Stimulated activated CD4-positive, alpha-beta T cell treated with anti-CD3 and anti-CD28 coated beads, Interleukin-2, amount 100 ng/mL, for 24 hours (primary cell): ENCODE measurements around the gene COX17.
A peak's percentile ranks its signal among the peaks of the same experiment; 100 is the strongest.
"Not testable (repeated sequence)": the region's sequence is repeated elsewhere in the genome, so short reads cannot be mapped to it uniquely, and the experiment has no call there.

Experiments
- DNase-seq, 2 donors: peaks; one replicate each; pipeline ENCODE4 v3.0.0-alpha.2; 2020

COX17 gene

GRCh38 chr3:119676771-119677640 lies at the start of gene COX17:
TSS of gene COX17 (minus strand) at chr3:119677406. CDS start at chr3:119677310, 96 bp downstream.
- peak; percentile 92 to 94 for DNase-seq

- no peak for DNase-seq
Measured at GRCh38 chr3:119726909-119727308, 49.7 kb upstream of the COX17 start.

- no peak for DNase-seq
Measured at GRCh38 chr3:119723022-119723421, 45.8 kb upstream of the COX17 start.

- no peak for DNase-seq
Measured at GRCh38 chr3:119717520-119717919, 40.3 kb upstream of the COX17 start.

- no peak for DNase-seq
Measured at GRCh38 chr3:119716998-119717397, 39.8 kb upstream of the COX17 start.

GRCh38 chr3:119715105-119715504 lies 37.9 kb upstream of the COX17 start:
- no peak for DNase-seq

GRCh38 chr3:119703820-119704531 lies 26.8 kb upstream of the COX17 start:
- no peak for DNase-seq

- DNase-seq = peak; percentile 84 to 88
Measured at GRCh38 chr3:119702530-119703527, 25.6 kb upstream of the COX17 start, which contains the start of gene CFAP91. TSS of gene CFAP91 (plus strand) at chr3:119703022. CDS start at chr3:119703099, 77 bp downstream.

GRCh38 chr3:119700920-119701734 lies 23.9 kb upstream of the COX17 start:
- DNase-seq = no peak

GRCh38 chr3:119700269-119700919 lies 23.2 kb upstream of the COX17 start:
- peak in 1 of 2 donors; percentile 44 for DNase-seq

- no peak for DNase-seq
Measured at GRCh38 chr3:119697394-119697793, 20.2 kb upstream of the COX17 start.

- DNase-seq = no peak
Measured at GRCh38 chr3:119695480-119695879, 18.3 kb upstream of the COX17 start.

- no peak for DNase-seq
Measured at GRCh38 chr3:119690043-119690656, 12.9 kb upstream of the COX17 start.

GRCh38 chr3:119683421-119683820 lies 6.2 kb upstream of the COX17 start:
- no peak for DNase-seq

- no peak for DNase-seq
Measured at GRCh38 chr3:119681279-119681678, 4.1 kb upstream of the COX17 start.

GRCh38 chr3:119679874-119680273 lies 2.7 kb upstream of the COX17 start:
- no peak for DNase-seq

- not testable (repeated sequence) for DNase-seq
Measured at GRCh38 chr3:119678209-119678608, 1.0 kb upstream of the COX17 start.

- DNase-seq = no peak
Measured at GRCh38 chr3:119677641-119677934, 382 bp upstream of the COX17 start.

GRCh38 chr3:119676020-119676419 lies 1.2 kb downstream of the COX17 start:
- DNase-seq = no peak

- DNase-seq = no peak
Measured at GRCh38 chr3:119675188-119675874, 1.9 kb downstream of the COX17 start.
